SU-DHL-6 (cell line): ENCODE measurements around the gene PLEKHG3.

ENCODE experiments used
- CTCF ChIP-seq: fragments of 200-600 bp; sonication (generic); IDR thresholded peaks from one replicate; pipeline ENCODE4 v1.5.1; 2017; ENCODE audit warnings: antibody characterized with exemption, mild to moderate bottlenecking, low read length, moderate library complexity; ENCODE audit not compliant: insufficient read depth, poor library complexity, severe bottlenecking
- EZH2phosphoT487 ChIP-seq: fragments of 200-600 bp; sonication (generic), shearing (Covaris generic); conservative IDR thresholded peaks from 2 replicates; pipeline ENCODE4 v1.6.1; 2018; ENCODE audit warnings: mild to moderate bottlenecking, antibody characterized with exemption, low read length, moderate library complexity, mixed read lengths

GRCh38 chr14:64760916-64761315 is 56.7 kb downstream of the PLEKHG3 start:
- TF ChIP-seq CTCF (no peak), EZH2phosphoT487 (no peak)
